Measurements from ENCODE around the gene HOMER2.

Gene HOMER2

GRCh38 chr15:82923744-82924143 lies 28.8 kb downstream of the HOMER2 start:
- Histone ChIP-seq H3K27ac (ENCODE audit: low read length) (no peak overlapping the region), H2AFZ (ENCODE audit: low read depth, low read length) (no peak overlapping the region), H3K9me3 (ENCODE audit: insufficient read depth, low read length, severe bottlenecking) (no peaks in the 10 kb centered on the region), H3K4me2 (ENCODE audit: insufficient read depth, low read length) (no peak overlapping the region), H4K20me1 (ENCODE audit: insufficient read depth, low read length) (no peaks in the 10 kb centered on the region), H3K4me1 (ENCODE audit: insufficient read depth, low read length) (no peaks in the 10 kb centered on the region), H3K36me3 (ENCODE audit: insufficient read depth, low read length) (no peaks in the 10 kb centered on the region), H3K27me3 (ENCODE audit: insufficient read depth, low read length, poor library complexity) (no peaks in the 10 kb centered on the region), H3K4me3 (ENCODE audit: low read depth in 1 of 2, low read length in 2 of 2) (no peak overlapping the region), H3K9ac (ENCODE audit: low read depth, low read length) (no peak overlapping the region), H3K79me2 (ENCODE audit: insufficient read depth, low read length) (no peaks in the 10 kb centered on the region)
- DNase-seq (no peak), ATAC-seq (ENCODE audit: insufficient read depth, low read depth) (no peak)
- no peak for TF ChIP-seq EZH2 (IDR thresholded peaks at IDR 0.05; ENCODE audit: borderline replicate concordance, low read depth, low read length, severe bottlenecking)
- TF ChIP-seq, protein P1, sequence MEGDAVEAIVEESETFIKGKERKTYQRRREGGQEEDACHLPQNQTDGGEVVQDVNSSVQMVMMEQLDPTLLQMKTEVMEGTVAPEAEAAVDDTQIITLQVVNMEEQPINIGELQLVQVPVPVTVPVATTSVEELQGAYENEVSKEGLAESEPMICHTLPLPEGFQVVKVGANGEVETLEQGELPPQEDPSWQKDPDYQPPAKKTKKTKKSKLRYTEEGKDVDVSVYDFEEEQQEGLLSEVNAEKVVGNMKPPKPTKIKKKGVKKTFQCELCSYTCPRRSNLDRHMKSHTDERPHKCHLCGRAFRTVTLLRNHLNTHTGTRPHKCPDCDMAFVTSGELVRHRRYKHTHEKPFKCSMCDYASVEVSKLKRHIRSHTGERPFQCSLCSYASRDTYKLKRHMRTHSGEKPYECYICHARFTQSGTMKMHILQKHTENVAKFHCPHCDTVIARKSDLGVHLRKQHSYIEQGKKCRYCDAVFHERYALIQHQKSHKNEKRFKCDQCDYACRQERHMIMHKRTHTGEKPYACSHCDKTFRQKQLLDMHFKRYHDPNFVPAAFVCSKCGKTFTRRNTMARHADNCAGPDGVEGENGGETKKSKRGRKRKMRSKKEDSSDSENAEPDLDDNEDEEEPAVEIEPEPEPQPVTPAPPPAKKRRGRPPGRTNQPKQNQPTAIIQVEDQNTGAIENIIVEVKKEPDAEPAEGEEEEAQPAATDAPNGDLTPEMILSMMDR (IDR thresholded peaks at IDR 0.05; ENCODE audit: borderline replicate concordance, extremely low read depth, low read length, poor library complexity, severe bottlenecking): no peak

DNA sequence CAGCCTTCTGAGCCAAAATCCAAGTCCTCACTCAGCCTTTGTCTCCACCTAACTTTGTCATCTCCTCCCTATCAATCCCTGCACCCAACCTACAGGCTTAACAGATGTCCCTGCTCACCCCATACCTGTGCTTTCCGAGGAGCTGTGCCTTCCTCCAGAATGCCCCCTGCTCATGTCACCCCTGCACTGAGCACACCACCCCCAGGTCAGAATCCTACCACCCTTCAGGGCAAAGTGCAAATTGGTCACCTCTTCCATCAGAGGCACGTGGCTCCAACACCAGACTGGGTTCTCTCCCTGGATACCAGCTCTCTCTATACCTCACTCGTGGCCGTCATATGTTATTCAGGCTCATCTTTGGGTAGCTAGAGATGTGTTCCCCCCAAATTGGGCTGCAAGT lies 29.8 kb downstream of the HOMER2 start:
- Histone ChIP-seq H2AFZ (ENCODE audit: low read depth, low read length) (no peak overlapping the region), H3K9me3 (ENCODE audit: insufficient read depth, low read length, severe bottlenecking) (no peaks in the 10 kb centered on the region), H3K36me3 (ENCODE audit: insufficient read depth, low read length) (no peaks in the 10 kb centered on the region), H3K9ac (ENCODE audit: low read depth, low read length) (no peak overlapping the region), H3K4me3 (ENCODE audit: low read depth in 1 of 2, low read length in 2 of 2) (no peak overlapping the region), H3K79me2 (ENCODE audit: insufficient read depth, low read length) (no peaks in the 10 kb centered on the region), H3K27me3 (ENCODE audit: insufficient read depth, low read length, poor library complexity) (no peaks in the 10 kb centered on the region), H3K4me1 (ENCODE audit: insufficient read depth, low read length) (no peaks in the 10 kb centered on the region), H4K20me1 (ENCODE audit: insufficient read depth, low read length) (no peaks in the 10 kb centered on the region), H3K4me2 (ENCODE audit: insufficient read depth, low read length) (no peak overlapping the region), H3K27ac (ENCODE audit: low read length) (no peak overlapping the region)
- DNase-seq (no peak), ATAC-seq (ENCODE audit: insufficient read depth, low read depth) (no peak)
- no peak for TF ChIP-seq EZH2 (IDR thresholded peaks at IDR 0.05; ENCODE audit: borderline replicate concordance, low read depth, low read length, severe bottlenecking)

DNA sequence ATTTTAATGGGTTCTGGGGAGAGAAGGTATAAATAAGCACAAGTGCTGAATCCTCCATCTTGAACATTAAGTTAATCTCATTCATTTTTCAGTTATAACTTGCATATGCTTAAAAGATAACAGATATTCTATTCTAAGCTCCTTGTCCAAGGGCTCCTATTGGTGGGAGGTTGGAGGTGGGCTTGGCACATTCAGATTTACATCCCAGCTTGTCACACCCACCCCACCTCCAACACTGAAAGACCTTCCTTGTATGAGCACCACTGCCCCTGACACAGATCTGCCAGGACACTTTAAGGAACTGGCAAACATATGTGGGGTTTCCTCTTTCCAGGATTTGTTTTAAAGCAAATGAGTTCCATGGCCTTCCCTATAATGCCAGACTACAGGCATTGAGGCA lies 30.6 kb downstream of the HOMER2 start:
- H3K4me2 ChIP-seq (ENCODE audit: insufficient read depth, low read length): no peak overlapping the region
- no peaks in the 10 kb centered on the region for H3K36me3 ChIP-seq (ENCODE audit: insufficient read depth, low read length)
- H3K4me1 ChIP-seq (ENCODE audit: insufficient read depth, low read length): no peaks in the 10 kb centered on the region
- H2AFZ ChIP-seq (ENCODE audit: low read depth, low read length): no peak overlapping the region
- H3K27me3 ChIP-seq (ENCODE audit: insufficient read depth, low read length, poor library complexity): no peaks in the 10 kb centered on the region
- no peak overlapping the region for H3K9ac ChIP-seq (ENCODE audit: low read depth, low read length)
- H3K9me3 ChIP-seq (ENCODE audit: insufficient read depth, low read length, severe bottlenecking): no peaks in the 10 kb centered on the region
- DNase-seq (no peak), ATAC-seq (ENCODE audit: insufficient read depth, low read depth) (no peak)
- H3K4me3 ChIP-seq (ENCODE audit: low read depth in 1 of 2, low read length in 2 of 2): no peak overlapping the region
- no peak overlapping the region for H3K27ac ChIP-seq (ENCODE audit: low read length)
- no peaks in the 10 kb centered on the region for H4K20me1 ChIP-seq (ENCODE audit: insufficient read depth, low read length)
- no peaks in the 10 kb centered on the region for H3K79me2 ChIP-seq (ENCODE audit: insufficient read depth, low read length)
- TF ChIP-seq EZH2 (IDR thresholded peaks at IDR 0.05; ENCODE audit: borderline replicate concordance, low read depth, low read length, severe bottlenecking): no peak
- TF ChIP-seq, protein P1 (IDR thresholded peaks at IDR 0.05; ENCODE audit: borderline replicate concordance, extremely low read depth, low read length, poor library complexity, severe bottlenecking): no peak

GRCh38 chr15:82921242-82921641 lies 31.3 kb downstream of the HOMER2 start:
- no peak for ATAC-seq (ENCODE audit: insufficient read depth, low read depth)
- Histone ChIP-seq H2AFZ (ENCODE audit: low read depth, low read length) (no peak overlapping the region), H3K36me3 (ENCODE audit: insufficient read depth, low read length) (no peaks in the 10 kb centered on the region), H3K27ac (ENCODE audit: low read length) (no peak overlapping the region), H3K9ac (ENCODE audit: low read depth, low read length) (no peak overlapping the region), H4K20me1 (ENCODE audit: insufficient read depth, low read length) (no peaks in the 10 kb centered on the region), H3K4me3 (ENCODE audit: low read depth in 1 of 2, low read length in 2 of 2) (no peak overlapping the region), H3K79me2 (ENCODE audit: insufficient read depth, low read length) (no peaks in the 10 kb centered on the region), H3K4me1 (ENCODE audit: insufficient read depth, low read length) (no peaks in the 10 kb centered on the region), H3K9me3 (ENCODE audit: insufficient read depth, low read length, severe bottlenecking) (no peaks in the 10 kb centered on the region), H3K27me3 (ENCODE audit: insufficient read depth, low read length, poor library complexity) (no peaks in the 10 kb centered on the region), H3K4me2 (ENCODE audit: insufficient read depth, low read length) (no peak overlapping the region)
- TF ChIP-seq EZH2 (IDR thresholded peaks at IDR 0.05; ENCODE audit: borderline replicate concordance, low read depth, low read length, severe bottlenecking): no peak
- TF ChIP-seq, protein P1 (IDR thresholded peaks at IDR 0.05; ENCODE audit: borderline replicate concordance, extremely low read depth, low read length, poor library complexity, severe bottlenecking): no peak
- DNase-seq: no peak

Measured in DND-41 (cell line).